HepG2 (cell line): Measurements from ENCODE around the gene ASXL1. TPM values are rescaled to one million over a fixed set of nuclear protein-coding genes. Genes with fewer than 3 reads are reported as not detected.
A peak's percentile ranks its signal among the peaks of the same experiment; 100 is the strongest.

Source experiments
- ATF7 ChIP-seq, 2 experiments: fragments of 450-650 bp in 1 of 2; sonication (generic) in 1 of 2; formaldehyde crosslinking in 1 of 2; IDR thresholded peaks; 2 replicates each; pipeline versions ENCODE4 v1.4.0 to v1.6.1; 2016 to 2020; ENCODE audit warnings: antibody characterized with exemption in 1 of 2, mild to moderate bottlenecking in 1 of 2, missing genetic modification reagents in 1 of 2
- DBP ChIP-seq: sonication (generic); formaldehyde crosslinking; IDR thresholded peaks from 2 replicates; pipeline ENCODE4 v1.4.0; 2020; ENCODE audit warnings: missing genetic modification reagents; ENCODE audit errors: not compliant biosample characterization
- ELF4 ChIP-seq: sonication (generic); formaldehyde crosslinking; IDR thresholded peaks from 2 replicates; pipeline ENCODE4 v1.5.0; 2020; ENCODE audit warnings: missing genetic modification reagents, mild to moderate bottlenecking, moderate library complexity, borderline replicate concordance
- FOSL2 ChIP-seq: sonication (generic); formaldehyde crosslinking; IDR thresholded peaks from 2 replicates; pipeline ENCODE4 v1.4.0; 2020; ENCODE audit warnings: missing genetic modification reagents
- GZF1 ChIP-seq: sonication (generic); formaldehyde crosslinking; IDR thresholded peaks from 2 replicates; pipeline ENCODE4 v1.5.1; 2020; ENCODE audit warnings: mild to moderate bottlenecking, missing genetic modification reagents
- HOXA3 ChIP-seq: sonication (generic); formaldehyde crosslinking; IDR thresholded peaks from 2 replicates; pipeline ENCODE4 v1.5.0; 2020; ENCODE audit warnings: missing genetic modification reagents
- POGK ChIP-seq: sonication (generic); formaldehyde crosslinking; conservative IDR thresholded peaks from 2 replicates; pipeline ENCODE4 v1.8.0; 2022; ENCODE audit warnings: mild to moderate bottlenecking, moderate library complexity, missing genetic modification reagents
- POLR2G ChIP-seq: fragments of 200-400 bp; formaldehyde crosslinking; IDR thresholded peaks from 2 replicates; pipeline ENCODE4 v1.6.1; 2018; ENCODE audit warnings: mild to moderate bottlenecking, low read depth, low read length, moderate library complexity
- RFX1 ChIP-seq: fragments of 450-650 bp; IDR thresholded peaks from 2 replicates; pipeline ENCODE4 v1.6.1; 2017
- ZBTB2 ChIP-seq: sonication (generic); formaldehyde crosslinking; IDR thresholded peaks from 2 replicates; pipeline ENCODE4 v1.8.0; 2022; ENCODE audit warnings: low read depth, missing genetic modification reagents
- ZBTB25 ChIP-seq: IDR thresholded peaks from 2 replicates; pipeline ENCODE4 v1.6.1; 2018; ENCODE audit warnings: missing genetic modification reagents
- ZNF101 ChIP-seq: sonication (generic); formaldehyde crosslinking; IDR thresholded peaks from 2 replicates; pipeline ENCODE4 v1.4.0; 2020; ENCODE audit warnings: mild to moderate bottlenecking, low read depth, missing genetic modification reagents, borderline replicate concordance
- ZNF276 ChIP-seq: sonication (generic); formaldehyde crosslinking; IDR thresholded peaks from 2 replicates; pipeline ENCODE4 v1.4.0; 2020; ENCODE audit warnings: mild to moderate bottlenecking, low read depth, missing genetic modification reagents
- ZNF329 ChIP-seq: sonication (generic); formaldehyde crosslinking; IDR thresholded peaks from 2 replicates; pipeline ENCODE4 v1.9.0; 2021; ENCODE audit warnings: low read depth, mild to moderate bottlenecking, missing genetic modification reagents
- ZNF337 ChIP-seq: sonication (generic); formaldehyde crosslinking; IDR thresholded peaks from 2 replicates; pipeline ENCODE4 v1.5.1; 2020; ENCODE audit warnings: missing genetic modification reagents, low read depth, mild to moderate bottlenecking, borderline replicate concordance
- ZNF546 ChIP-seq: sonication (generic); formaldehyde crosslinking; conservative IDR thresholded peaks from 2 replicates; pipeline ENCODE4 v1.8.1; 2023; ENCODE audit warnings: mild to moderate bottlenecking, missing genetic modification reagents
- ZNF678 ChIP-seq: sonication (generic); formaldehyde crosslinking; IDR thresholded peaks from 2 replicates; pipeline ENCODE4 v1.4.0; 2020; ENCODE audit warnings: mild to moderate bottlenecking, missing genetic modification reagents
- ZNF839 ChIP-seq: sonication (generic); formaldehyde crosslinking; IDR thresholded peaks from 2 replicates; pipeline ENCODE4 v1.4.0; 2020; ENCODE audit warnings: missing genetic modification reagents, mild to moderate bottlenecking, borderline replicate concordance
- polyA plus RNA-seq, 8 experiments: library from polyadenylated mRNA; depleted of rRNA in 3 of 8; stranded (reverse) in 7 of 8; unstranded in 1 of 8; fragments of >200 nt; fragmentation: Illumina TruSeq in 4 of 8; extraction: Trizol in 4 of 8; gene quantifications; 2 replicates each; pipeline versions ENCODE4 v1.2.1 to v1.2.3, GENCODE V29; 2011 to 2016; ENCODE audit warnings: low read depth in 4 of 8, missing spikeins in 1 of 8, mixed read lengths in 1 of 8; ENCODE audit not compliant: insufficient read depth in 1 of 8
- total RNA-seq, 5 experiments: library from RNA; depleted of rRNA; stranded (reverse); fragments of >200 nt; fragmentation: Illumina TruSeq; extraction: Trizol; gene quantifications; 2 replicates each; pipeline ENCODE4 v1.2.3, GENCODE V29; 2016; ENCODE audit warnings: low read depth in 1 of 5

ASXL1 gene
- total and polyA plus RNA-seq, 2 of the 13 experiments (the other 11 are each of a cell fraction or from before 2014, with no cell fraction given), result 62.1 to 74.8 TPM

- TF ChIP-seq ATF7 (IDR thresholded peaks at IDR 0.05) (no peak), ATF7 (CRISPR knock-in tag; IDR thresholded peaks at IDR 0.05) (no peak), ZBTB2 (CRISPR knock-in tag) (peak; percentile 77; the same call in 1 of the 2 replicates), POLR2G (peak; percentile 57), ZNF101 (CRISPR knock-in tag) (no peak), ELF4 (CRISPR knock-in tag) (no peak), FOSL2 (CRISPR knock-in tag) (peak; percentile 26), ZNF276 (CRISPR knock-in tag) (no peak), HOXA3 (CRISPR knock-in tag) (no peak; the same call in none of the 2 replicates), ZBTB25 (CRISPR knock-in tag) (peak; percentile 64; the same call in 1 of the 2 replicates), ZNF337 (no peak), ZNF546 (CRISPR knock-in tag) (peak; percentile 78; the same call in 1 of the 2 replicates), DBP (CRISPR knock-in tag) (no peak), POGK (peak; percentile 81), ZNF329 (0 out of 2 replicates have a peak, but pooled peaks have one; percentile 25), RFX1 (no peak), ZNF839 (no peak), ZNF678 (CRISPR knock-in tag) (no peak), GZF1 (CRISPR knock-in tag) (no peak)
These were observed 124.5 kb downstream of the ASXL1 start (continued) for GRCh38 chr20:32482442-32483261.
